SK-N-SH (cell line): ENCODE data around the gene RCAN1. TPM values are rescaled to one million over a fixed set of nuclear protein-coding genes. Genes with fewer than 3 reads are reported as not detected.

Experiments used
- CTCF ChIA-PET: fragments of 300-600, 350-600 bp; formaldehyde crosslinking; extraction: SDS; loops from one replicate; lab custom pipeline; 2021; lab: Yijun Ruan, JAX
- POLR2A ChIA-PET: fragments of 350-600 bp; sonication (Branson Sonifier 250); formaldehyde crosslinking; extraction: SDS; loops from one replicate; lab custom pipeline; 2020; ENCODE audit warnings: antibody characterized with exemption, inconsistent platforms; lab: Yijun Ruan, JAX
- DNase-seq: peaks from one replicate; pipeline ENCODE4 v3.0.0; 2012
- H2AFZ ChIP-seq: fragments of 200-600 bp; sonication (generic); 2 replicates; pipeline ENCODE4 v1.8.1; 2016; ENCODE audit warnings: antibody characterized with exemption, mild to moderate bottlenecking, low read depth
- H3F3A ChIP-seq: fragments of 200-600 bp; sonication (generic); replicated peaks from 2 replicates; pipeline ENCODE3; 2016; ENCODE audit warnings: antibody characterized with exemption, mild to moderate bottlenecking; ENCODE audit not compliant: insufficient read depth
- H3K27ac ChIP-seq, 2 experiments: fragments of 200-500 bp in 1 of 2; fragments of 200-600 bp in 1 of 2; sonication (Bioruptor generic) in 1 of 2; sonication (generic), shearing (Covaris generic) in 1 of 2; 2 replicates each; pipeline versions ENCODE4 v1.5.1 to v1.6.1; 2014 to 2016; ENCODE audit warnings: low read depth in 2 of 2, inconsistent platforms in 1 of 2, low read length in 1 of 2, mild to moderate bottlenecking in 1 of 2, mixed read lengths in 1 of 2
- H3K27me3 ChIP-seq: fragments of 200-600 bp; sonication (generic), shearing (Covaris generic); 2 replicates; pipeline ENCODE4 v1.6.1; 2016; ENCODE audit warnings: mixed run types; ENCODE audit not compliant: insufficient read depth
- H3K36me3 ChIP-seq, 2 experiments: fragments of 200-500 bp in 1 of 2; fragments of 200-600 bp in 1 of 2; sonication (Bioruptor generic) in 1 of 2; sonication (generic) in 1 of 2; replicated peaks in 1 of 2; 2 replicates each; pipeline versions ENCODE3 to v1.5.1; 2014 to 2016; ENCODE audit warnings: low read length in 1 of 2, mild to moderate bottlenecking in 1 of 2; ENCODE audit not compliant: insufficient read depth in 2 of 2, control insufficient read depth in 1 of 2
- H3K4me1 ChIP-seq, 2 experiments: fragments of 200-500 bp in 1 of 2; fragments of 200-600 bp in 1 of 2; sonication (Bioruptor generic) in 1 of 2; sonication (generic), shearing (Covaris generic) in 1 of 2; 2 replicates each; pipeline versions ENCODE4 v1.5.1 to v1.6.1; 2014 to 2016; ENCODE audit warnings: low read depth in 1 of 2, low read length in 1 of 2, mixed run types in 1 of 2; ENCODE audit not compliant: insufficient read depth in 2 of 2, control insufficient read depth in 1 of 2
- H3K4me2 ChIP-seq: fragments of 200-600 bp; sonication (generic), shearing (Covaris generic); 2 replicates; pipeline ENCODE4 v1.6.1; 2017; ENCODE audit warnings: mixed run types
- H3K4me3 ChIP-seq, 2 experiments: fragments of 200-500 bp in 1 of 2; fragments of 200-600 bp in 1 of 2; sonication (Bioruptor generic) in 1 of 2; sonication (generic), shearing (Covaris generic) in 1 of 2; 2 replicates each; pipeline versions ENCODE4 v1.5.1 to v1.8.1; 2014 to 2016; ENCODE audit warnings: low read depth in 2 of 2, inconsistent platforms in 1 of 2, low read length in 1 of 2, mild to moderate bottlenecking in 1 of 2, mixed read lengths in 1 of 2, moderate library complexity in 1 of 2
- H3K79me2 ChIP-seq: fragments of 200-600 bp; sonication (generic); 2 replicates; pipeline ENCODE4 v1.8.1; 2017; ENCODE audit warnings: mild to moderate bottlenecking; ENCODE audit not compliant: insufficient read depth
- H3K9ac ChIP-seq: fragments of 200-600 bp; sonication (generic); 2 replicates; pipeline ENCODE4 v1.6.1; 2017; ENCODE audit warnings: mixed run types
- H3K9me2 ChIP-seq: fragments of 200-600 bp; sonication (generic); 2 replicates; pipeline ENCODE4 v1.6.1; 2017; ENCODE audit warnings: mixed run types
- H3K9me3 ChIP-seq: fragments of 200-600 bp; sonication (generic); 2 replicates; pipeline ENCODE4 v1.6.1; 2017; ENCODE audit warnings: mixed run types, mild to moderate bottlenecking, moderate library complexity
- H4K20me1 ChIP-seq: fragments of 200-600 bp; sonication (generic); 2 replicates; pipeline ENCODE4 v1.6.1; 2017; ENCODE audit warnings: mild to moderate bottlenecking, mixed run types; ENCODE audit not compliant: insufficient read depth
- CTCF ChIP-seq: fragments of 200-600 bp; sonication (generic); IDR thresholded peaks from 2 replicates; pipeline ENCODE4 v1.6.1; 2017; ENCODE audit warnings: antibody characterized with exemption, mild to moderate bottlenecking, moderate library complexity
- EP300 ChIP-seq, 2 experiments: IDR thresholded peaks; 2 replicates each; pipeline versions ENCODE4 v1.4.0 to v1.6.1; 2012; ENCODE audit warnings: borderline replicate concordance in 1 of 2, low read depth in 1 of 2, low read length in 1 of 2
- EZH2phosphoT487 ChIP-seq: fragments of 200-600 bp; sonication (generic); IDR thresholded peaks from 2 replicates; pipeline ENCODE4 v1.6.1; 2017; ENCODE audit warnings: low read depth, mixed run types, mild to moderate bottlenecking, antibody characterized with exemption, moderate library complexity, borderline replicate concordance
- FOSL2 ChIP-seq: IDR thresholded peaks from 2 replicates; pipeline ENCODE4 v1.4.0; 2012; ENCODE audit warnings: low read depth, mild to moderate bottlenecking, moderate library complexity, borderline replicate concordance
- FOXJ3 ChIP-seq: sonication (generic); formaldehyde crosslinking; IDR thresholded peaks from 2 replicates; pipeline ENCODE4 v1.5.1; 2020; ENCODE audit warnings: mild to moderate bottlenecking, missing genetic modification reagents
- GABPA ChIP-seq: IDR thresholded peaks from 2 replicates; pipeline ENCODE4 v1.4.0; 2012; ENCODE audit warnings: low read depth, mild to moderate bottlenecking
- NFIC ChIP-seq: IDR thresholded peaks from 2 replicates; pipeline ENCODE4 v1.4.0; 2012; ENCODE audit warnings: borderline replicate concordance
- PBX3 ChIP-seq: IDR thresholded peaks from 2 replicates; pipeline ENCODE4; 2012
- RAD21 ChIP-seq: IDR thresholded peaks from 2 replicates; pipeline ENCODE4 v1.6.1; 2012; ENCODE audit warnings: mild to moderate bottlenecking, low read length
- REST ChIP-seq: IDR thresholded peaks from 2 replicates; pipeline ENCODE4 v1.6.1; 2012; ENCODE audit warnings: mild to moderate bottlenecking, low read depth, low read length, moderate library complexity
- RXRA ChIP-seq: IDR thresholded peaks from 2 replicates; pipeline ENCODE4 v1.4.0; 2012; ENCODE audit warnings: low read depth, mild to moderate bottlenecking, borderline replicate concordance
- SIN3A ChIP-seq: IDR thresholded peaks from 2 replicates; pipeline ENCODE4 v1.6.1; 2012; ENCODE audit warnings: low read depth, mild to moderate bottlenecking, low read length, moderate library complexity, borderline replicate concordance
- TAF1 ChIP-seq: IDR thresholded peaks from 2 replicates; pipeline ENCODE4 v1.6.1; 2012; ENCODE audit warnings: low read depth, mild to moderate bottlenecking, low read length, moderate library complexity, borderline replicate concordance
- USF2 ChIP-seq: fragments of 150-350 bp; IDR thresholded peaks from 2 replicates; pipeline ENCODE4 v1.6.1; 2017; ENCODE audit warnings: antibody characterized with exemption, low read length, low read depth, borderline replicate concordance
- YY1 ChIP-seq: IDR thresholded peaks from 2 replicates; pipeline ENCODE4 v1.4.0; 2012; ENCODE audit warnings: low read depth, mild to moderate bottlenecking
- whole genome bisulfite sequencing: methylation state at CpG from one replicate; pipeline ENCODE4 v1.1.6; 2017; ENCODE audit warnings: low lambda C conversion rate; 5-methylcytosine and 5-hydroxymethylcytosine counted together
- polyA plus RNA-seq, 3 experiments: library from polyadenylated mRNA; depleted of rRNA; stranded (reverse); fragments of >200 nt; gene quantifications; 2 replicates each; pipeline ENCODE4 v1.2.3, GENCODE V29; 2012

The RCAN1 gene
- polyA plus RNA-seq, 1 of the 3 experiments (the other 2 are of a cell fraction), result 16.7 TPM

GRCh38 chr21:34651642-34652041 lies 36.7 kb upstream of the RCAN1 start:
- WGBS, result 4% methylated on average over 1 of the region's 1 CpG
- no peak overlapping the region for H3K27ac ChIP-seq
- no peak for DNase-seq
- no peaks in the 10 kb centered on the region for H3F3A ChIP-seq
- H3K79me2 ChIP-seq, result no peaks in the 10 kb centered on the region
- no peak overlapping the region for H3K9ac ChIP-seq
- no peaks in the 10 kb centered on the region for H3K9me3 ChIP-seq
- H3K4me1 ChIP-seq, result no peaks in the 10 kb centered on the region; a peak in 1 of 4 replicates
- H3K9me2 ChIP-seq, result no peaks in the 10 kb centered on the region
- peaks cover 21% of the 10 kb centered on the region; the same call in 1 of the 2 replicates for H3K27me3 ChIP-seq
- H3K36me3 ChIP-seq, result peaks cover 0 to 3% of the 10 kb centered on the region in 2 experiments
- ChIA-PET CTCF (interaction anchor here (0.6 to 1.1 kb wide), 2 partner anchors 21 to 42 kb away, joined by 3 to 5 read pairs; no protein-coding TSS in a partner anchor), POLR2A (no interaction called here)
- no peak for TF ChIP-seq TAF1
- TF ChIP-seq FOXJ3 (CRISPR knock-in tag), result no peak
- TF ChIP-seq RAD21, result no peak
- TF ChIP-seq GABPA, result no peak
- no peak for TF ChIP-seq SIN3A
- TF ChIP-seq FOSL2, result no peak
- TF ChIP-seq REST, result no peak
- no peak for TF ChIP-seq EZH2phosphoT487
- no peak for TF ChIP-seq PBX3
- no peak for TF ChIP-seq NFIC
- TF ChIP-seq YY1, result no peak
- H2AFZ ChIP-seq, result no peak overlapping the region
- H3K4me3 ChIP-seq, result no peak overlapping the region
- H3K4me2 ChIP-seq, result no peak overlapping the region
- H4K20me1 ChIP-seq, result no peaks in the 10 kb centered on the region

GRCh38 chr21:34650861-34651431 lies 36.0 kb upstream of the RCAN1 start:
- no peak overlapping the region for H3K4me2 ChIP-seq
- no peaks in the 10 kb centered on the region for H3K79me2 ChIP-seq
- WGBS, result 4% methylated on average over 1 of the region's 1 CpG
- no peak overlapping the region for H2AFZ ChIP-seq
- H3K4me3 ChIP-seq, result no peak overlapping the region
- no peaks in the 10 kb centered on the region for H3F3A ChIP-seq
- no peak overlapping the region for H3K27ac ChIP-seq
- ChIA-PET CTCF (interaction anchor here (0.6 to 1.1 kb wide), 2 partner anchors 20 to 43 kb away, joined by 3 to 5 read pairs; no protein-coding TSS in a partner anchor), POLR2A (no interaction called here)
- peaks cover 21% of the 10 kb centered on the region; the same call in 1 of the 2 replicates for H3K27me3 ChIP-seq
- DNase-seq, result no peak
- no peaks in the 10 kb centered on the region; a peak in 1 of 4 replicates for H3K4me1 ChIP-seq
- no peaks in the 10 kb centered on the region for H3K9me3 ChIP-seq
- H3K9me2 ChIP-seq, result no peaks in the 10 kb centered on the region
- TF ChIP-seq CTCF (no peak), USF2 (no peak), RXRA (no peak), EP300 (IDR thresholded peaks at IDR 0.05; ENCODE audit: borderline replicate concordance in 1 of 2, low read depth in 1 of 2, low read length in 1 of 2) (no peak)
- no peaks in the 10 kb centered on the region for H4K20me1 ChIP-seq
- H3K36me3 ChIP-seq, result peaks cover 0 to 3% of the 10 kb centered on the region in 2 experiments
- H3K9ac ChIP-seq, result no peak overlapping the region
